ENCODE data around the gene GPSM1. TPM values are rescaled to one million over a fixed set of nuclear protein-coding genes. Genes with fewer than 3 reads are reported as not detected.

GPSM1 gene
- total and polyA plus RNA-seq, 5 experiments from 2014 or later, result 0.50 to 11.6 (median 0.98) TPM

- peaks cover 6 to 9% (median 7%) of the 10 kb centered on the region in 4 donors for H3K4me1 Mint-ChIP-seq
- POLR2A ChIA-PET, result no interaction called here
These were observed 41.6 kb upstream of the GPSM1 start for GRCh38 chr9:136285501-136286358.

GRCh38 chr9:136286359-136286986 lies 40.9 kb upstream of the GPSM1 start:
- H3K9me3 Mint-ChIP-seq, result no peaks in the 10 kb centered on the region
- ATAC-seq (no peak), DNase-seq (no peak)
- H3K4me3 Mint-ChIP-seq, result no peak overlapping the region
- H3K27me3 Mint-ChIP-seq, result peaks cover 0 to 9% (median 7%) of the 10 kb centered on the region in 5 donors
- no peaks in the 10 kb centered on the region for H3K36me3 Mint-ChIP-seq
- H3K4me1 Mint-ChIP-seq, result peaks cover 6 to 9% (median 7%) of the 10 kb centered on the region in 4 donors
- no peak overlapping the region for H3K27ac Mint-ChIP-seq
- POLR2A ChIA-PET, result no interaction called here

More at GRCh38 chr9:136285501-136286358, 41.6 kb upstream of the GPSM1 start:
- DNase-seq (no peak), ATAC-seq (no peak)
- H3K4me3 Mint-ChIP-seq, result no peak overlapping the region
- no peaks in the 10 kb centered on the region for H3K9me3 Mint-ChIP-seq
- H3K27me3 Mint-ChIP-seq, result peaks cover 0 to 9% (median 7%) of the 10 kb centered on the region in 5 donors
- H3K27ac Mint-ChIP-seq, result no peak overlapping the region
- no peaks in the 10 kb centered on the region for H3K36me3 Mint-ChIP-seq

- no peak for ATAC-seq
- no peaks in the 10 kb centered on the region for H3K36me3 Mint-ChIP-seq
- H3K9me3 Mint-ChIP-seq, result no peaks in the 10 kb centered on the region
- H3K27me3 Mint-ChIP-seq, result peaks cover 0 to 9% (median 6%) of the 10 kb centered on the region in 5 donors
- no peak overlapping the region for H3K27ac Mint-ChIP-seq
- H3K4me1 Mint-ChIP-seq, result peaks cover 6 to 9% (median 7%) of the 10 kb centered on the region in 4 donors
- POLR2A ChIA-PET, result no interaction called here
- DNase-seq, result no peak
- H3K4me3 Mint-ChIP-seq, result no peak overlapping the region
These were observed 40.4 kb upstream of the GPSM1 start for GRCh38 chr9:136286987-136287379.

GRCh38 chr9:136287960-136288753 lies 39.2 kb upstream of the GPSM1 start:
- Mint-ChIP-seq H3K4me3 (no peak overlapping the region), H3K36me3 (no peaks in the 10 kb centered on the region), H3K4me1 (peaks cover 5 to 6% (median 6%) of the 10 kb centered on the region in 4 donors), H3K9me3 (no peaks in the 10 kb centered on the region), H3K27me3 (peaks cover 0 to 9% (median 3%) of the 10 kb centered on the region in 5 donors), H3K27ac (peak overlapping the region in 1 of 10 donors; percentile 46)
- POLR2A ChIA-PET, result no interaction called here
- no peak for DNase-seq
- no peak for ATAC-seq

GRCh38 chr9:136289651-136290507 lies 37.5 kb upstream of the GPSM1 start:
- H3K9me3 Mint-ChIP-seq, result no peaks in the 10 kb centered on the region
- H3K36me3 Mint-ChIP-seq, result no peaks in the 10 kb centered on the region
- DNase-seq (no peak), ATAC-seq (no peak)
- H3K4me1 Mint-ChIP-seq, result peaks cover 0 to 3% (median under 1%) of the 10 kb centered on the region in 4 donors
- POLR2A ChIA-PET, result no interaction called here
- no peak overlapping the region for H3K4me3 Mint-ChIP-seq
- H3K27me3 Mint-ChIP-seq, result peaks cover 0 to 3% (median 0%) of the 10 kb centered on the region in 5 donors
- no peak overlapping the region for H3K27ac Mint-ChIP-seq

- peaks cover 0 to 3% (median 0%) of the 10 kb centered on the region in 5 donors for H3K27me3 Mint-ChIP-seq
- H3K4me1 Mint-ChIP-seq, result peaks cover 0 to 3% (median under 1%) of the 10 kb centered on the region in 4 donors
- H3K27ac Mint-ChIP-seq, result no peak overlapping the region
- no peak overlapping the region for H3K4me3 Mint-ChIP-seq
- POLR2A ChIA-PET, result no interaction called here
- DNase-seq, result no peak
- H3K36me3 Mint-ChIP-seq, result no peaks in the 10 kb centered on the region
- H3K9me3 Mint-ChIP-seq, result no peaks in the 10 kb centered on the region
- ATAC-seq, result no peak
These were observed 36.8 kb upstream of the GPSM1 start for GRCh38 chr9:136290508-136291000.

GRCh38 chr9:136291306-136292025 lies 35.9 kb upstream of the GPSM1 start:
- no peak overlapping the region for H3K4me3 Mint-ChIP-seq
- no peak overlapping the region for H3K27ac Mint-ChIP-seq
- no peaks in the 10 kb centered on the region for H3K9me3 Mint-ChIP-seq
- DNase-seq (no peak), ATAC-seq (no peak)
- H3K36me3 Mint-ChIP-seq, result no peaks in the 10 kb centered on the region
- H3K27me3 Mint-ChIP-seq, result peaks cover 0 to 3% (median 0%) of the 10 kb centered on the region in 5 donors
- POLR2A ChIA-PET, result no interaction called here
- H3K4me1 Mint-ChIP-seq, result peaks cover 0 to 3% (median under 1%) of the 10 kb centered on the region in 4 donors

GRCh38 chr9:136292026-136292538 lies 35.3 kb upstream of the GPSM1 start:
- POLR2A ChIA-PET, result no interaction called here
- no peaks in the 10 kb centered on the region for H3K36me3 Mint-ChIP-seq
- ATAC-seq (no peak), DNase-seq (no peak)
- H3K27me3 Mint-ChIP-seq, result peaks cover 0 to 3% (median 0%) of the 10 kb centered on the region in 5 donors
- H3K27ac Mint-ChIP-seq, result no peak overlapping the region
- no peak overlapping the region for H3K4me3 Mint-ChIP-seq
- peaks cover 0 to 3% (median under 1%) of the 10 kb centered on the region in 4 donors for H3K4me1 Mint-ChIP-seq
- no peaks in the 10 kb centered on the region for H3K9me3 Mint-ChIP-seq

GRCh38 chr9:136292591-136293448 lies 34.5 kb upstream of the GPSM1 start:
- no peaks in the 10 kb centered on the region for H3K36me3 Mint-ChIP-seq
- POLR2A ChIA-PET, result no interaction called here
- no peak for DNase-seq
- H3K27me3 Mint-ChIP-seq, result no peaks in the 10 kb centered on the region
- no peak overlapping the region for H3K27ac Mint-ChIP-seq
- H3K4me3 Mint-ChIP-seq, result no peak overlapping the region
- no peaks in the 10 kb centered on the region for H3K4me1 Mint-ChIP-seq
- no peaks in the 10 kb centered on the region for H3K9me3 Mint-ChIP-seq
- no peak for ATAC-seq

- ATAC-seq (no peak), DNase-seq (no peak)
- Mint-ChIP-seq H3K27me3 (no peaks in the 10 kb centered on the region), H3K4me3 (no peak overlapping the region), H3K27ac (no peak overlapping the region), H3K4me1 (peaks cover 0 to 2% (median 0%) of the 10 kb centered on the region in 4 donors), H3K36me3 (no peaks in the 10 kb centered on the region), H3K9me3 (no peaks in the 10 kb centered on the region)
- POLR2A ChIA-PET, result no interaction called here
These were observed 33.8 kb upstream of the GPSM1 start for GRCh38 chr9:136293476-136294077.

Measured in naive thymus-derived CD8-positive, alpha-beta T cell (primary cell).